22Rv1 (cell line): ENCODE measurements around the gene IGFBP5.

ENCODE experiments used
- CTCF ChIP-seq: fragments of 450-650 bp; IDR thresholded peaks from 2 replicates; pipeline ENCODE4 v1.5.1; 2017; ENCODE audit warnings: mild to moderate bottlenecking
- ZFX ChIP-seq: fragments of 450-650 bp; IDR thresholded peaks from 2 replicates; pipeline ENCODE4 v1.6.1; 2017; ENCODE audit warnings: antibody characterized with exemption, borderline replicate concordance

GRCh38 chr2:216689397-216689796, 6.0 kb downstream of the IGFBP5 start:
- TF ChIP-seq CTCF (no peak), ZFX (no peak)
